HCT116 (cell line): ENCODE results near the gene ALOX5AP. TPM values are rescaled to one million over a fixed set of nuclear protein-coding genes. Genes with fewer than 3 reads are reported as not detected.

Experiments used
- ATAC-seq: fragments of 200-7000 bp; cut with Tn5 transposase; 2 replicates; pipeline ENCODE4 v1.9.1; 2020; ENCODE audit warnings: mild to moderate bottlenecking, moderate library complexity
- BruUV-seq: library from RNA; stranded (reverse); fragments of 400-500 nt; replicated peaks from 2 replicates; lab custom pipeline; 2021; lab: Mats Ljungman, UMichigan
- CTCF ChIA-PET: fragments of 300-600 bp; sonication (Branson Sonifier 250); formaldehyde crosslinking; loops from one replicate; lab custom pipeline; 2021; ENCODE audit warnings: antibody characterized with exemption; lab: Charles Lee
- POLR2A ChIA-PET: fragments of 300-600, 350-600 bp; sonication (Branson Sonifier 250); formaldehyde crosslinking; loops from one replicate; lab custom pipeline; 2021; ENCODE audit warnings: antibody characterized with exemption; lab: Charles Lee
- RAD21 ChIA-PET, 2 experiments: fragments of 300-600 bp; sonication (Branson Sonifier 250); formaldehyde crosslinking; loops; one replicate each; lab custom pipeline; 2023; ENCODE audit warnings: low total read pairs in 2 of 2; ENCODE audit not compliant: uncharacterized antibody in 2 of 2, unreplicated experiment in 2 of 2, low non-redundant PET in 1 of 2; lab: Charles Lee
- DNase-seq: peaks from one replicate; pipeline ENCODE4 v3.0.0-alpha.2; 2010; ENCODE audit warnings: low read depth, low spot score
- H2AFZ ChIP-seq: fragments of 200-600 bp; shearing (Covaris generic), sonication (generic); 2 replicates; pipeline ENCODE4 v1.6.1; 2017; ENCODE audit warnings: low read depth, mixed run types, mixed read lengths, antibody characterized with exemption, low read length; ENCODE audit not compliant: poor library complexity, severe bottlenecking
- H3K27ac ChIP-seq: 2 replicates; pipeline ENCODE4 v1.5.1; 2012; ENCODE audit warnings: low read depth, low read length
- H3K27me3 ChIP-seq: fragments of 200-600 bp; sonication (generic); 2 replicates; pipeline ENCODE4 v1.6.1; 2016; ENCODE audit warnings: mixed run types, low read length, mixed read lengths; ENCODE audit not compliant: insufficient read depth
- H3K36me3 ChIP-seq, 2 experiments: fragments of 200-500 bp in 1 of 2; fragments of 200-600 bp in 1 of 2; sonication (Bioruptor generic) in 1 of 2; sonication (generic) in 1 of 2; 2 replicates each; pipeline versions ENCODE4 v1.5.1 to v1.6.1; 2014 to 2016; ENCODE audit warnings: low read length in 2 of 2, inconsistent platforms in 1 of 2, mixed read lengths in 1 of 2, mixed run types in 1 of 2; ENCODE audit not compliant: insufficient read depth in 2 of 2, control insufficient read depth in 1 of 2
- H3K4me1 ChIP-seq, 2 experiments: fragments of 200-600 bp in 1 of 2; sonication (generic) in 1 of 2; 2 replicates each; pipeline versions ENCODE4 v1.5.1 to v1.6.1; 2012 to 2017; ENCODE audit warnings: low read length in 2 of 2, inconsistent platforms in 1 of 2, mild to moderate bottlenecking in 1 of 2, mixed read lengths in 1 of 2, mixed run types in 1 of 2, moderate library complexity in 1 of 2; ENCODE audit not compliant: insufficient read depth in 2 of 2, control insufficient read depth in 1 of 2
- H3K4me2 ChIP-seq: fragments of 200-600 bp; sonication (generic); 2 replicates; pipeline ENCODE4 v1.6.1; 2017; ENCODE audit warnings: mixed run types, low read length, mixed read lengths
- H3K4me3 ChIP-seq, 2 experiments: fragments of 200-600 bp in 1 of 2; sonication (generic) in 1 of 2; replicated peaks in 1 of 2; 2 replicates each; pipeline ENCODE4 v1.5.1; 2011 to 2016; ENCODE audit warnings: low read length in 2 of 2, control low read depth in 1 of 2, low read depth in 1 of 2, mild to moderate bottlenecking in 1 of 2, mixed read lengths in 1 of 2, mixed run types in 1 of 2
- H3K79me2 ChIP-seq: fragments of 200-600 bp; sonication (generic); 2 replicates; pipeline ENCODE4 v1.6.1; 2017; ENCODE audit warnings: mild to moderate bottlenecking, mixed run types, low read length, moderate library complexity, mixed read lengths; ENCODE audit not compliant: insufficient read depth
- H3K9ac ChIP-seq: fragments of 200-600 bp; sonication (generic); 2 replicates; pipeline ENCODE4 v1.6.1; 2016; ENCODE audit warnings: low read length, mixed read lengths
- H3K9me2 ChIP-seq: fragments of 200-600 bp; sonication (generic), shearing (Covaris generic); 2 replicates; pipeline ENCODE4 v1.6.1; 2017; ENCODE audit warnings: mixed run types, mild to moderate bottlenecking, moderate library complexity; ENCODE audit not compliant: insufficient read depth
- H3K9me3 ChIP-seq, 2 experiments: fragments of 200-500 bp in 1 of 2; fragments of 200-600 bp in 1 of 2; sonication (Bioruptor generic) in 1 of 2; sonication (generic) in 1 of 2; 2 replicates each; pipeline ENCODE4 v1.6.1; 2014 to 2017; ENCODE audit warnings: low read length in 2 of 2, mixed read lengths in 2 of 2, inconsistent platforms in 1 of 2, low read depth in 1 of 2, mild to moderate bottlenecking in 1 of 2, mixed run types in 1 of 2, moderate library complexity in 1 of 2; ENCODE audit not compliant: control insufficient read depth in 1 of 2, insufficient read depth in 1 of 2
- H4K20me1 ChIP-seq: fragments of 200-600 bp; sonication (generic), shearing (Covaris generic); 2 replicates; pipeline ENCODE4 v1.6.1; 2017; ENCODE audit warnings: mixed run types, mild to moderate bottlenecking, moderate library complexity; ENCODE audit not compliant: insufficient read depth
- CBX3 ChIP-seq: IDR thresholded peaks from 2 replicates; pipeline ENCODE4 v1.6.1; 2012; ENCODE audit warnings: low read depth
- CEBPB ChIP-seq: IDR thresholded peaks from 2 replicates; pipeline ENCODE4 v1.6.1; 2012; ENCODE audit warnings: low read depth
- EGR1 ChIP-seq: IDR thresholded peaks from 2 replicates; pipeline ENCODE4 v1.6.1; 2012; ENCODE audit warnings: low read depth
- ELF1 ChIP-seq: IDR thresholded peaks from 2 replicates; pipeline ENCODE4 v1.6.1; 2012; ENCODE audit warnings: low read depth, borderline replicate concordance
- EZH2 ChIP-seq: fragments of 200-600 bp; sonication (generic); IDR thresholded peaks from 2 replicates; pipeline ENCODE4 v1.6.1; 2017; ENCODE audit warnings: antibody characterized with exemption, mixed run types
- EZH2phosphoT487 ChIP-seq: fragments of 200-600 bp; IDR thresholded peaks from 2 replicates; pipeline ENCODE4 v1.6.1; 2018; ENCODE audit warnings: antibody characterized with exemption, borderline replicate concordance
- FOSL1 ChIP-seq: IDR thresholded peaks from 2 replicates; pipeline ENCODE4 v1.6.1; 2012; ENCODE audit warnings: low read depth
- POLR2A ChIP-seq: IDR thresholded peaks from 2 replicates; pipeline ENCODE4 v1.7.0; 2011; ENCODE audit warnings: borderline replicate concordance; ENCODE audit not compliant: insufficient read depth, insufficient read length; ENCODE audit errors: extremely low read depth
- RAD21 ChIP-seq: IDR thresholded peaks from 2 replicates; pipeline ENCODE4 v1.6.1; 2012; ENCODE audit warnings: low read depth, mild to moderate bottlenecking
- SIN3A ChIP-seq: IDR thresholded peaks from 2 replicates; pipeline ENCODE4 v1.6.1; 2012; ENCODE audit warnings: low read depth
- SRF ChIP-seq: IDR thresholded peaks from 2 replicates; pipeline ENCODE4 v1.6.1; 2012; ENCODE audit warnings: low read depth
- YY1 ChIP-seq: IDR thresholded peaks from 2 replicates; pipeline ENCODE4 v1.6.1; 2011; ENCODE audit warnings: low read length, low read depth, moderate library complexity, mild to moderate bottlenecking; ENCODE audit not compliant: insufficient replicate concordance; ENCODE audit errors: extremely low read depth
- ZFX ChIP-seq: fragments of 450-650 bp; IDR thresholded peaks from 2 replicates; pipeline ENCODE4 v1.6.1; 2017
- ZNF274 ChIP-seq: fragments of 200-500 bp; sonication (Bioruptor generic); IDR thresholded peaks from 2 replicates; pipeline ENCODE4 v1.6.1; 2014; ENCODE audit warnings: mild to moderate bottlenecking, low read depth, low read length, inconsistent platforms
- intact Hi-C: fragments of 100-400 bp; cut with micrococcal nuclease; formaldehyde crosslinking; loops from 2 replicates; pipeline ENCODE4 v1.10.0; 2022
- total RNA-seq: library from RNA; stranded (reverse); gene quantifications from one replicate; pipeline ENCODE4 v1.2.1, GENCODE V29; 2021; ENCODE audit not compliant: unreplicated experiment
- TF ChIP-seq, protein P1 (sequence below), 3 experiments: fragments of 200-600 bp in 1 of 3; sonication (generic) in 1 of 3; IDR thresholded peaks in 2 of 3; conservative IDR thresholded peaks in 1 of 3; 2 replicates each; pipeline ENCODE4 v1.5.1; 2012 to 2017; ENCODE audit warnings: low read depth in 2 of 3, low read length in 2 of 3, antibody characterized with exemption in 1 of 3, borderline replicate concordance in 1 of 3, control low read depth in 1 of 3, mild to moderate bottlenecking in 1 of 3, mixed read lengths in 1 of 3, mixed run types in 1 of 3, moderate library complexity in 1 of 3; ENCODE audit not compliant: insufficient read depth in 1 of 3
- TF ChIP-seq, protein P2 (sequence below): IDR thresholded peaks from 2 replicates; pipeline ENCODE4 v1.6.1; 2012; ENCODE audit warnings: low read depth
- TF ChIP-seq, protein P3 (sequence below): IDR thresholded peaks from 2 replicates; pipeline ENCODE4 v1.6.1; 2012
- TF ChIP-seq, protein P4 (sequence below): IDR thresholded peaks from 2 replicates; pipeline ENCODE4 v1.6.1; 2012
- TF ChIP-seq, protein P5 (sequence below): IDR thresholded peaks from 2 replicates; pipeline ENCODE4 v1.6.1; 2011; ENCODE audit warnings: mild to moderate bottlenecking, low read length, moderate library complexity; ENCODE audit not compliant: insufficient replicate concordance; ENCODE audit errors: extremely low read depth

Gene ALOX5AP
- total RNA-seq, 1 experiment from 2014 or later: not detected

DNA sequence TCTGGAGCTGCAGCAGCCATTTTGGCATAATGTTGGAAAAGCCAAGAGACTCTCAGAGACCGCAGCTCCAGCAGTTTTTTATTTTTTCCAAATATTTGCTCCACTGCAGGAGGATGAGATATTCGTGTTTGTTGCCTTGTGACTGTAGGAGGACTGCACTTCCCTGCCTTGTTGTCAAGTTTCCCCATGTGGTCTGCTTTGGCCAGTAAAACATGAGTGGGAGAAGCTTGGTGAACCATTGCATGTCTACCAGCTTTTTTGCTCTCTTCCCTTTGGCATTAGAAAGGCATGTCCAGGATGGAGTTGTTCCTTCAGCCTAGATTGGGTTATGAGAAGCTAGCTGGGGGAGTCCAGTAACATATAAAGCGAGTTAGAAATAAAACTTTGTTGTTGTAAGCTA is 47.7 kb upstream of the ALOX5AP start:
- intact Hi-C loops: no loop called here
- no peaks in the 10 kb centered on the region for H3K36me3 ChIP-seq
- H4K20me1 ChIP-seq: no peaks in the 10 kb centered on the region
- H3K9ac ChIP-seq: no peak overlapping the region
- ChIA-PET CTCF (no interaction called here), RAD21 (no interaction called here), POLR2A (no interaction called here)
- no peaks in the 10 kb centered on the region for H3K9me2 ChIP-seq
- H2AFZ ChIP-seq: no peak overlapping the region
- peaks cover 0 to 12% of the 10 kb centered on the region in 2 experiments; a peak in 1 of 4 replicates for H3K4me1 ChIP-seq
- no peak overlapping the region for H3K27ac ChIP-seq
- DNase-seq: no peak
- H3K27me3 ChIP-seq: no peaks in the 10 kb centered on the region
- H3K4me3 ChIP-seq: no peak overlapping the region
- H3K79me2 ChIP-seq: no peaks in the 10 kb centered on the region
- no peak for TF ChIP-seq YY1
- TF ChIP-seq SRF: no peak
- TF ChIP-seq POLR2A: no peak
- TF ChIP-seq, protein P1, sequence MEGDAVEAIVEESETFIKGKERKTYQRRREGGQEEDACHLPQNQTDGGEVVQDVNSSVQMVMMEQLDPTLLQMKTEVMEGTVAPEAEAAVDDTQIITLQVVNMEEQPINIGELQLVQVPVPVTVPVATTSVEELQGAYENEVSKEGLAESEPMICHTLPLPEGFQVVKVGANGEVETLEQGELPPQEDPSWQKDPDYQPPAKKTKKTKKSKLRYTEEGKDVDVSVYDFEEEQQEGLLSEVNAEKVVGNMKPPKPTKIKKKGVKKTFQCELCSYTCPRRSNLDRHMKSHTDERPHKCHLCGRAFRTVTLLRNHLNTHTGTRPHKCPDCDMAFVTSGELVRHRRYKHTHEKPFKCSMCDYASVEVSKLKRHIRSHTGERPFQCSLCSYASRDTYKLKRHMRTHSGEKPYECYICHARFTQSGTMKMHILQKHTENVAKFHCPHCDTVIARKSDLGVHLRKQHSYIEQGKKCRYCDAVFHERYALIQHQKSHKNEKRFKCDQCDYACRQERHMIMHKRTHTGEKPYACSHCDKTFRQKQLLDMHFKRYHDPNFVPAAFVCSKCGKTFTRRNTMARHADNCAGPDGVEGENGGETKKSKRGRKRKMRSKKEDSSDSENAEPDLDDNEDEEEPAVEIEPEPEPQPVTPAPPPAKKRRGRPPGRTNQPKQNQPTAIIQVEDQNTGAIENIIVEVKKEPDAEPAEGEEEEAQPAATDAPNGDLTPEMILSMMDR (IDR thresholded peaks at IDR 0.05 in 2 of 3, conservative IDR thresholded peaks at IDR 0.05 in 1 of 3; ENCODE audit: borderline replicate concordance in 1 of 3, insufficient read depth in 1 of 3, low read depth in 2 of 3, low read length in 2 of 3): no peak
- TF ChIP-seq RAD21: no peak
- no peak for TF ChIP-seq ELF1
- TF ChIP-seq, protein P2, sequence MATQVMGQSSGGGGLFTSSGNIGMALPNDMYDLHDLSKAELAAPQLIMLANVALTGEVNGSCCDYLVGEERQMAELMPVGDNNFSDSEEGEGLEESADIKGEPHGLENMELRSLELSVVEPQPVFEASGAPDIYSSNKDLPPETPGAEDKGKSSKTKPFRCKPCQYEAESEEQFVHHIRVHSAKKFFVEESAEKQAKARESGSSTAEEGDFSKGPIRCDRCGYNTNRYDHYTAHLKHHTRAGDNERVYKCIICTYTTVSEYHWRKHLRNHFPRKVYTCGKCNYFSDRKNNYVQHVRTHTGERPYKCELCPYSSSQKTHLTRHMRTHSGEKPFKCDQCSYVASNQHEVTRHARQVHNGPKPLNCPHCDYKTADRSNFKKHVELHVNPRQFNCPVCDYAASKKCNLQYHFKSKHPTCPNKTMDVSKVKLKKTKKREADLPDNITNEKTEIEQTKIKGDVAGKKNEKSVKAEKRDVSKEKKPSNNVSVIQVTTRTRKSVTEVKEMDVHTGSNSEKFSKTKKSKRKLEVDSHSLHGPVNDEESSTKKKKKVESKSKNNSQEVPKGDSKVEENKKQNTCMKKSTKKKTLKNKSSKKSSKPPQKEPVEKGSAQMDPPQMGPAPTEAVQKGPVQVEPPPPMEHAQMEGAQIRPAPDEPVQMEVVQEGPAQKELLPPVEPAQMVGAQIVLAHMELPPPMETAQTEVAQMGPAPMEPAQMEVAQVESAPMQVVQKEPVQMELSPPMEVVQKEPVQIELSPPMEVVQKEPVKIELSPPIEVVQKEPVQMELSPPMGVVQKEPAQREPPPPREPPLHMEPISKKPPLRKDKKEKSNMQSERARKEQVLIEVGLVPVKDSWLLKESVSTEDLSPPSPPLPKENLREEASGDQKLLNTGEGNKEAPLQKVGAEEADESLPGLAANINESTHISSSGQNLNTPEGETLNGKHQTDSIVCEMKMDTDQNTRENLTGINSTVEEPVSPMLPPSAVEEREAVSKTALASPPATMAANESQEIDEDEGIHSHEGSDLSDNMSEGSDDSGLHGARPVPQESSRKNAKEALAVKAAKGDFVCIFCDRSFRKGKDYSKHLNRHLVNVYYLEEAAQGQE: no peak
- no peak for TF ChIP-seq ZNF274
- TF ChIP-seq, protein P3, sequence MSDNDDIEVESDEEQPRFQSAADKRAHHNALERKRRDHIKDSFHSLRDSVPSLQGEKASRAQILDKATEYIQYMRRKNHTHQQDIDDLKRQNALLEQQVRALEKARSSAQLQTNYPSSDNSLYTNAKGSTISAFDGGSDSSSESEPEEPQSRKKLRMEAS: no peak
- no peak for TF ChIP-seq EGR1
- TF ChIP-seq FOSL1: no peak
- no peak for TF ChIP-seq CBX3
- no peak for TF ChIP-seq ZFX
- TF ChIP-seq EZH2: no peak
- TF ChIP-seq, protein P4, sequence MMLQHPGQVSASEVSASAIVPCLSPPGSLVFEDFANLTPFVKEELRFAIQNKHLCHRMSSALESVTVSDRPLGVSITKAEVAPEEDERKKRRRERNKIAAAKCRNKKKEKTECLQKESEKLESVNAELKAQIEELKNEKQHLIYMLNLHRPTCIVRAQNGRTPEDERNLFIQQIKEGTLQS: no peak
- TF ChIP-seq CEBPB: no peak
- TF ChIP-seq, protein P5, sequence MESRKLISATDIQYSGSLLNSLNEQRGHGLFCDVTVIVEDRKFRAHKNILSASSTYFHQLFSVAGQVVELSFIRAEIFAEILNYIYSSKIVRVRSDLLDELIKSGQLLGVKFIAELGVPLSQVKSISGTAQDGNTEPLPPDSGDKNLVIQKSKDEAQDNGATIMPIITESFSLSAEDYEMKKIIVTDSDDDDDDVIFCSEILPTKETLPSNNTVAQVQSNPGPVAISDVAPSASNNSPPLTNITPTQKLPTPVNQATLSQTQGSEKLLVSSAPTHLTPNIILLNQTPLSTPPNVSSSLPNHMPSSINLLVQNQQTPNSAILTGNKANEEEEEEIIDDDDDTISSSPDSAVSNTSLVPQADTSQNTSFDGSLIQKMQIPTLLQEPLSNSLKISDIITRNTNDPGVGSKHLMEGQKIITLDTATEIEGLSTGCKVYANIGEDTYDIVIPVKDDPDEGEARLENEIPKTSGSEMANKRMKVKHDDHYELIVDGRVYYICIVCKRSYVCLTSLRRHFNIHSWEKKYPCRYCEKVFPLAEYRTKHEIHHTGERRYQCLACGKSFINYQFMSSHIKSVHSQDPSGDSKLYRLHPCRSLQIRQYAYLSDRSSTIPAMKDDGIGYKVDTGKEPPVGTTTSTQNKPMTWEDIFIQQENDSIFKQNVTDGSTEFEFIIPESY: no peak
- no peak for TF ChIP-seq SIN3A
- no peak for TF ChIP-seq EZH2phosphoT487
- H3K9me3 ChIP-seq: no peaks in the 10 kb centered on the region
- no TSS peak for BruUV-seq
- no peak for ATAC-seq
- H3K4me2 ChIP-seq: no peak overlapping the region
